MCF 10A (cell line): ENCODE measurements around the gene PNPLA7. TPM values are rescaled to one million over a fixed set of nuclear protein-coding genes. Genes with fewer than 3 reads are reported as not detected.

Source experiments
- BruUV-seq: library from RNA; stranded (reverse); fragments of 400-500 nt; replicated peaks from 2 replicates; lab custom pipeline; 2021; lab: Mats Ljungman, UMichigan
- CTCF ChIA-PET: fragments of 300-600 bp; sonication (Branson Sonifier 250); formaldehyde crosslinking; extraction: SDS; loops from one replicate; lab custom pipeline; 2021; ENCODE audit warnings: antibody characterized with exemption, inconsistent platforms; lab: Yijun Ruan, JAX
- POLR2A ChIA-PET: fragments of 300-600, 350-650 bp; sonication (Branson Sonifier 250); formaldehyde crosslinking; extraction: SDS; loops from one replicate; lab custom pipeline; 2020; ENCODE audit warnings: antibody characterized with exemption, inconsistent platforms; lab: Yijun Ruan, JAX
- DNase-seq: peaks from one replicate; pipeline ENCODE4 v3.0.0-alpha.2; 2018; ENCODE audit not compliant: unreplicated experiment
- H3K27ac Mint-ChIP-seq: one replicate; pipeline ENCODE4 v1.8.0; 2022; ENCODE audit warnings: mild to moderate bottlenecking, low read depth, mixed read lengths; ENCODE audit not compliant: unreplicated experiment
- H3K27me3 Mint-ChIP-seq: one replicate; pipeline ENCODE4 v1.8.0; 2022; ENCODE audit warnings: mixed read lengths; ENCODE audit not compliant: insufficient read depth, unreplicated experiment
- H3K36me3 Mint-ChIP-seq: one replicate; pipeline ENCODE4 v1.8.0; 2022; ENCODE audit warnings: mild to moderate bottlenecking, moderate library complexity, mixed read lengths; ENCODE audit not compliant: insufficient read depth, unreplicated experiment
- H3K4me1 Mint-ChIP-seq: one replicate; pipeline ENCODE4 v1.8.0; 2022; ENCODE audit warnings: mixed read lengths; ENCODE audit not compliant: insufficient read depth, unreplicated experiment
- H3K4me3 Mint-ChIP-seq: one replicate; pipeline ENCODE4 v1.8.0; 2022; ENCODE audit warnings: mild to moderate bottlenecking, moderate library complexity, mixed read lengths; ENCODE audit not compliant: unreplicated experiment
- H3K9me3 Mint-ChIP-seq: one replicate; pipeline ENCODE4 v1.8.0; 2022; ENCODE audit warnings: mixed read lengths; ENCODE audit not compliant: unreplicated experiment
- CTCF ChIP-seq: fragments of 200-600 bp; IDR thresholded peaks from one replicate; pipeline ENCODE4 v1.8.0; 2022; ENCODE audit warnings: antibody characterized with exemption, mild to moderate bottlenecking; ENCODE audit not compliant: unreplicated experiment
- intact Hi-C: fragments of 100-400 bp; cut with micrococcal nuclease; formaldehyde crosslinking; loops from 2 replicates; pipeline ENCODE4 v1.14.1; 2022
- total RNA-seq: library from RNA; stranded (reverse); gene quantifications from 2 replicates; pipeline ENCODE4 v1.2.3, GENCODE V29; 2022

Gene PNPLA7
- total RNA-seq, 1 experiment from 2014 or later, result 0.86 TPM

- H3K9me3 Mint-ChIP-seq, result no peaks in the 10 kb centered on the region
- no peak overlapping the region for H3K27ac Mint-ChIP-seq
- no peaks in the 10 kb centered on the region for H3K36me3 Mint-ChIP-seq
- no peaks in the 10 kb centered on the region for H3K27me3 Mint-ChIP-seq
- no peak for DNase-seq
- H3K4me3 Mint-ChIP-seq, result no peak overlapping the region
- ChIA-PET CTCF (no interaction called here), POLR2A (no interaction called here)
- TF ChIP-seq CTCF, result no peak
- H3K4me1 Mint-ChIP-seq, result peaks cover 9% of the 10 kb centered on the region
- BruUV-seq, result no TSS peak
- intact Hi-C loops, result no loop called here
Measured at GRCh38 chr9:137490532-137491186, 59.5 kb downstream of the PNPLA7 start.

DNA sequence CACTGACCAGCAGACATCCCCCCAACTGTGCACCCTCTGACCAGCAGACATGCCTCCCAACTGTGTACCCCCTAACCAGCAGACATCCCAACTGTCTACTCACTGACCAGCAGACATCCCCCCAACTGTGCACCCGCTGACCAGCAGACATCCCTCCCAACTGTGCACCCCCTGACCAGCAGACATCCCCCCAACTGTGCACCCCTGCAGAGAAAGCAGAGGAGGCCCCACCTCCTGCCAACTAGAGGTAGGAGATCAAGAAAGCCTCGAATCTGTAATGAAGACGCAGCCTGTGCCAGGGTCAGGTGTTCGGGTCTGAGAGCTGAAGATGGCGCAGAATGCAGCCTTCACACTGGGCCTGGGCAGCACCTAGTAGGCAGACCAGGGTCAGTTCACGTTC is 61.3 kb downstream of the PNPLA7 start:
- no peaks in the 10 kb centered on the region for H3K27me3 Mint-ChIP-seq
- no peaks in the 10 kb centered on the region for H3K9me3 Mint-ChIP-seq
- intact Hi-C loops, result no loop called here
- POLR2A ChIA-PET, result no interaction called here
- no TSS peak for BruUV-seq
- no peak overlapping the region for H3K27ac Mint-ChIP-seq
- H3K4me1 Mint-ChIP-seq, result peaks cover under 1% of the 10 kb centered on the region
- H3K36me3 Mint-ChIP-seq, result no peaks in the 10 kb centered on the region
- no peak for DNase-seq
- CTCF ChIA-PET, result no interaction called here
- TF ChIP-seq CTCF, result no peak
- no peak overlapping the region for H3K4me3 Mint-ChIP-seq

GRCh38 chr9:137488327-137488653 is 61.9 kb downstream of the PNPLA7 start:
- Mint-ChIP-seq H3K36me3 (no peaks in the 10 kb centered on the region), H3K9me3 (no peaks in the 10 kb centered on the region), H3K4me3 (no peak overlapping the region), H3K4me1 (no peaks in the 10 kb centered on the region), H3K27ac (no peak overlapping the region), H3K27me3 (no peaks in the 10 kb centered on the region)
- ChIA-PET POLR2A (no interaction called here), CTCF (no interaction called here)
- no peak for TF ChIP-seq CTCF
- intact Hi-C loops, result no loop called here
- no peak for DNase-seq
- no TSS peak for BruUV-seq

DNA sequence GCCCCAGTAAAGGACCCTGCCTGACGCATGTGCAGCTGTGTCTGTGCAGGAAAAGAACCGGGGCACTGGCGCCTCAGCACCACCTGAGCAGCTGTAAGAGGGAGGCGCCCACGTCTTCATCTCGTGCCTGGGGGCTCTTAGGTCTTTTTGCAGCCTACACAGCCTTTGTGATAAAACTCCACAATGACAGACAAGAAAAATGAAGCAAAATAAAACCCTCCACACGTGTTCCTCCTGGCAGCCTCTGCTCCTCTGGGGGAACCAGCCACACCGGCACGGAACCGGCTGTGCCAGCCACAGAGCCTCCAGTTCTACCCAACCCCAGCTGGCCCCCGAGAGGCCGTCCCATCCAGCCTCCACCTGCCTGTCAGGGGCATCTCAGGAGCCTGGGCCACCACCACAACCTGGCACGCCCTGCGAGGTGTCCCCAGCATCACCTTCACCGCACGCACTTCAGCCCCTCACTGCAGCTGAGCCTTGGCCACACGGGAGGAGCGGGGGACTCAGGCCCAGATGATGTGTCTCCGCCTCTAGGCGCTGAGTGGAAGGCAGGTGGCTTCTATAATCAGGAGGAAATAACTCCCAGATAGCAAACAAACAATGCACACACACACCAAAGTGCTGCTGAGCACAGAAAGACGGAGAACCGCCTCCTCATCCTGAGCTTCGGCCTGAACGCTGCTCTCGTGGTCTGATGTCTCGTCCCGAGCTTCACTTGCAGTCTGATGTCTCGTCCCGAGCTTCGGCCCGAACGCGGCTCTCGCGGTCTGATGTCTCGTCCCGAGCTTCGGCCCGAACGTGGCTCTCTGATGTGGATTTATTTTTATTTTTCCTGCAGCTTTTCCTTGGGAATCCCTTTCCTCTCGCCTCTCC is 62.5 kb downstream of the PNPLA7 start:
- intact Hi-C loops, result no loop called here
- no peaks in the 10 kb centered on the region for H3K36me3 Mint-ChIP-seq
- BruUV-seq, result no TSS peak
- no peaks in the 10 kb centered on the region for H3K9me3 Mint-ChIP-seq
- H3K4me3 Mint-ChIP-seq, result no peak overlapping the region
- no peak overlapping the region for H3K27ac Mint-ChIP-seq
- POLR2A ChIA-PET, result interaction anchor here (0.7 kb wide), 1 partner anchor 37 kb away, joined by 3 read pairs; no protein-coding TSS in a partner anchor
- no peaks in the 10 kb centered on the region for H3K27me3 Mint-ChIP-seq
- no peak for TF ChIP-seq CTCF
- CTCF ChIA-PET, result interaction anchor here (0.7 kb wide), 1 partner anchor 168 kb away, joined by 3 read pairs; no protein-coding TSS in a partner anchor
- no peak for DNase-seq
- no peaks in the 10 kb centered on the region for H3K4me1 Mint-ChIP-seq
